Endodermal cell (in vitro differentiated cells): ENCODE measurements around the gene SLFN5. TPM values are rescaled to one million over a fixed set of nuclear protein-coding genes. Genes with fewer than 3 reads are reported as not detected.

Source experiments
- DNase-seq: peaks from one replicate; pipeline ENCODE4 v3.0.0-alpha.2; 2017
- H3K27ac ChIP-seq: 2 replicates; pipeline ENCODE4 v1.5.1; 2013; ENCODE audit warnings: mild to moderate bottlenecking, low read depth, low read length, moderate library complexity
- H3K27me3 ChIP-seq: 2 replicates; pipeline ENCODE4 v1.6.1; 2013; ENCODE audit warnings: mild to moderate bottlenecking, low read length, moderate library complexity; ENCODE audit not compliant: insufficient read depth, control insufficient read depth, poor library complexity, severe bottlenecking
- H3K36me3 ChIP-seq: 2 replicates; pipeline ENCODE4 v1.7.0; 2013; ENCODE audit warnings: mild to moderate bottlenecking, low read length, moderate library complexity; ENCODE audit not compliant: control insufficient read depth, insufficient read depth
- H3K4me1 ChIP-seq: one replicate; pipeline ENCODE4 v1.7.0; 2013; ENCODE audit warnings: low read length; ENCODE audit not compliant: control insufficient read depth, insufficient read depth
- H3K4me3 ChIP-seq: 2 replicates; pipeline ENCODE4 v1.5.1; 2013; ENCODE audit warnings: mild to moderate bottlenecking, low read length, moderate library complexity
- H3K9ac ChIP-seq: 2 replicates; pipeline ENCODE4 v1.6.1; 2013; ENCODE audit warnings: mild to moderate bottlenecking, low read length, moderate library complexity; ENCODE audit not compliant: poor library complexity, severe bottlenecking; ENCODE audit errors: extremely low read depth
- H3K9me3 ChIP-seq: 2 replicates; pipeline ENCODE4 v1.6.1; 2013; ENCODE audit warnings: mild to moderate bottlenecking, low read length, moderate library complexity; ENCODE audit not compliant: control insufficient read depth
- H3K27ac Mint-ChIP-seq: 2 replicates; pipeline ENCODE4 v1.8.0; 2020; ENCODE audit warnings: mixed read lengths
- H3K27me3 Mint-ChIP-seq: 2 replicates; pipeline ENCODE4 v1.8.0; 2021; ENCODE audit warnings: mild to moderate bottlenecking, mixed read lengths; ENCODE audit not compliant: insufficient read depth
- H3K36me3 Mint-ChIP-seq: 2 replicates; pipeline ENCODE4 v1.8.0; 2020; ENCODE audit warnings: low read depth, mixed read lengths
- H3K4me1 Mint-ChIP-seq: 2 replicates; pipeline ENCODE4 v1.8.0; 2020; ENCODE audit warnings: mixed read lengths
- H3K4me3 Mint-ChIP-seq: 2 replicates; pipeline ENCODE4 v1.8.0; 2020; ENCODE audit warnings: mild to moderate bottlenecking, moderate library complexity, mixed read lengths
- H3K9me3 Mint-ChIP-seq: 2 replicates; pipeline ENCODE4 v1.8.0; 2020; ENCODE audit warnings: mild to moderate bottlenecking, mixed read lengths
- WGBS, 2 experiments: methylation state at CpG; one replicate each; pipeline versions ENCODE4 v1.1.5 to v1.1.7; 2013; ENCODE audit warnings: missing lambda C conversion rate in 2 of 2, mixed read lengths in 1 of 2; ENCODE audit not compliant: insufficient coverage in 1 of 2, insufficient read length in 1 of 2; 5-methylcytosine and 5-hydroxymethylcytosine counted together
- total RNA-seq, 2 donors: library from RNA; stranded (reverse); fragmentation: NEBNext Ultra II Directional in 1 of 2; extraction: Animal tissue kit (Norgen Biotek cat#: 25700) in 1 of 2; gene quantifications; 2 replicates in 1 of 2; 3 replicates in 1 of 2; pipeline ENCODE4 v1.2.1, GENCODE V29; 2021
- TF ChIP-seq, protein P1 (sequence below): fragments of 200-600 bp; sonication (generic); conservative IDR thresholded peaks from 2 replicates; pipeline ENCODE4 v1.5.0; 2021; ENCODE audit warnings: antibody characterized with exemption, mild to moderate bottlenecking

Gene SLFN5
- total RNA-seq, 2 donors from 2014 or later: 12.4 TPM

DNA sequence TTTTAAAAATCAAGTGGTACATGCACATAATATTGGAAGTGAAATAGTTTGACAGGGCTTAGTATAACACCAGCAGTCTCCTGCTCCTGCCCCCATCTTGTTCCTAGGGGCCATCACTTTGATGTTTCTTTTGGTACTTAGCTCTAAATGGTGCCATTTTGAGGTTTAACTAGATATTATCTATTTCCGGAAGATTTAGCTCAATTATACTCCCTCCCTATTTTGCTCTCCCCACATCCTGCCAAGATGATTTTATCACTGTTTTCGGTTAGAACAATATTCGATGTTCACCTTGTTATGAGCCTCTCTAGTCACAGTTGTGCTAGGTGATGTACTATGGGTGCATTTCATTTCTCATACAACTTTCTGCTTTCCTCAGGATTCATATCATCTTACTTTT, 28.7 kb upstream of the SLFN5 start:
- no peaks in the 10 kb centered on the region for H3K4me1 Mint-ChIP-seq
- WGBS, 2 experiments: 93% methylated on average over 3 of the region's 3 CpGs; no CpG with 5 or more reads in 1 of the 2 experiments
- peaks cover 18% of the 10 kb centered on the region for H3K27me3 ChIP-seq
- H3K9me3 ChIP-seq: no peaks in the 10 kb centered on the region
- no peak overlapping the region for H3K27ac ChIP-seq
- no peaks in the 10 kb centered on the region for H3K36me3 Mint-ChIP-seq
- H3K4me1 ChIP-seq: no peaks in the 10 kb centered on the region
- peaks cover 13% of the 10 kb centered on the region for H3K27me3 Mint-ChIP-seq
- no peak overlapping the region for H3K4me3 ChIP-seq
- no peak for DNase-seq
- no peak overlapping the region for H3K27ac Mint-ChIP-seq
- no peaks in the 10 kb centered on the region for H3K36me3 ChIP-seq
- H3K9me3 Mint-ChIP-seq: no peaks in the 10 kb centered on the region
- TF ChIP-seq, protein P1, sequence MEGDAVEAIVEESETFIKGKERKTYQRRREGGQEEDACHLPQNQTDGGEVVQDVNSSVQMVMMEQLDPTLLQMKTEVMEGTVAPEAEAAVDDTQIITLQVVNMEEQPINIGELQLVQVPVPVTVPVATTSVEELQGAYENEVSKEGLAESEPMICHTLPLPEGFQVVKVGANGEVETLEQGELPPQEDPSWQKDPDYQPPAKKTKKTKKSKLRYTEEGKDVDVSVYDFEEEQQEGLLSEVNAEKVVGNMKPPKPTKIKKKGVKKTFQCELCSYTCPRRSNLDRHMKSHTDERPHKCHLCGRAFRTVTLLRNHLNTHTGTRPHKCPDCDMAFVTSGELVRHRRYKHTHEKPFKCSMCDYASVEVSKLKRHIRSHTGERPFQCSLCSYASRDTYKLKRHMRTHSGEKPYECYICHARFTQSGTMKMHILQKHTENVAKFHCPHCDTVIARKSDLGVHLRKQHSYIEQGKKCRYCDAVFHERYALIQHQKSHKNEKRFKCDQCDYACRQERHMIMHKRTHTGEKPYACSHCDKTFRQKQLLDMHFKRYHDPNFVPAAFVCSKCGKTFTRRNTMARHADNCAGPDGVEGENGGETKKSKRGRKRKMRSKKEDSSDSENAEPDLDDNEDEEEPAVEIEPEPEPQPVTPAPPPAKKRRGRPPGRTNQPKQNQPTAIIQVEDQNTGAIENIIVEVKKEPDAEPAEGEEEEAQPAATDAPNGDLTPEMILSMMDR: no peak
- H3K4me3 Mint-ChIP-seq: no peak overlapping the region
- no peak overlapping the region for H3K9ac ChIP-seq

DNA sequence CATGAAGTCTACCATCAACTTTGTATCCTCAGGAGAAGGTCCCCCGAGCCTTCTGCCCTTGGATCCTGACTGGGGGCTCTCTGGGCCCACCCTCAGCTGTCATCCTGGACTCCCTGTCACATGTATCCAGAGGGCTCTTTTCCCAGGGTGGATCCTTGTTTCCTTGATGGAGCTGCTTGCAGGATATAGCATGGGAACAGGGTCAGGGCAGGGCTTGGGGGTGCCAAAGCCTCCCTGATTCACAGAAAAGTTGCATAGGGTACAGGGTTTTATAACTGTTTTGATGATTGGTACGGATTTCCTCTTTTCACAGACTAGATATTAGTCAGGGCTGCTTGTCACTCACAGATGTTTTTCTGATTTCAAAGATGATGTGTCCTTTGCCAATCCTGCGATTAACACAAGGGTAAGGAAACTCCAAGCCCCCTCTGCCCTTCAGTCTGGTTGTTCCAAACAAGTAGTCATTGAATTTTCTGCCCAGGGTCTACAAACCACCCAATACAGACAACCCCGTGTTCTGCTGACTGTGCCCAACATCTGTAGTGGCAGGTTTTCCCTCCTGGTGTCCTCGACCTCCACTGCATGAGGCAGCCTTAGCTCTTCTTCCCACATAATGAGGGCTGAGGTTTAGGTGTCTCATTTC, 28.1 kb upstream of the SLFN5 start:
- TF ChIP-seq, protein P1: peak; percentile 11
- no peak overlapping the region for H3K4me3 ChIP-seq
- Mint-ChIP-seq H3K27ac (no peak overlapping the region), H3K27me3 (peaks cover 11% of the 10 kb centered on the region), H3K9me3 (no peaks in the 10 kb centered on the region), H3K4me1 (no peaks in the 10 kb centered on the region), H3K4me3 (no peak overlapping the region), H3K36me3 (no peaks in the 10 kb centered on the region)
- no peak for DNase-seq
- no peaks in the 10 kb centered on the region for H3K36me3 ChIP-seq
- no peaks in the 10 kb centered on the region for H3K9me3 ChIP-seq
- 78 to 100% methylated on average over 1 to 4 of the region's 5 CpGs for WGBS, 2 experiments
- H3K27ac ChIP-seq: no peak overlapping the region
- peaks cover 12% of the 10 kb centered on the region for H3K27me3 ChIP-seq
- no peak overlapping the region for H3K9ac ChIP-seq
- no peaks in the 10 kb centered on the region for H3K4me1 ChIP-seq

DNA sequence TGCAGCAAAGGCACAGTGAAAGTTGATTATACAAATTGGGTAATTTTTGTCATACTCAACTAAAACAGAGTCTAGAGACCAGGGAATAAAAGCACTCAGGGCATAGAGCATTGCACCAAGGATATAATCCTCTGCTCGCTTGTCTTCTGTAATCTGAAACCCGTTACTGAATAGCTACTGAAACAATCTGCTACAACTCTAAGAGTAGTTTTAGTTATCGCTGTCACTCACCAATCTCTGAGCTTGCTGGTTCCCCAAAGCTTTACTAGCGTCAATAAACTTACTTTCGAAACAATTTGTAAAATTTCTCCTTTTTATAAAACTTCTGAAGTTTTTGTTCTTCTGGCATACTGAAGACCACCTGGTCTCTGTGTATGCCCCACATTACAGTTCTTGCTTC, 25.8 kb upstream of the SLFN5 start:
- TF ChIP-seq, protein P1: no peak
- no peak overlapping the region for H3K27ac ChIP-seq
- H3K27me3 Mint-ChIP-seq: peaks cover 4% of the 10 kb centered on the region
- no peak overlapping the region for H3K4me3 ChIP-seq
- H3K27me3 ChIP-seq: peaks cover 6% of the 10 kb centered on the region
- no peak for DNase-seq
- no peak overlapping the region for H3K9ac ChIP-seq
- no peaks in the 10 kb centered on the region for H3K4me1 ChIP-seq
- H3K4me1 Mint-ChIP-seq: no peaks in the 10 kb centered on the region
- no peaks in the 10 kb centered on the region for H3K36me3 Mint-ChIP-seq
- no peak overlapping the region for H3K27ac Mint-ChIP-seq
- no peaks in the 10 kb centered on the region for H3K36me3 ChIP-seq
- no peaks in the 10 kb centered on the region for H3K9me3 Mint-ChIP-seq
- no peaks in the 10 kb centered on the region for H3K9me3 ChIP-seq
- 83 to 88% methylated on average over 5 of the region's 5 CpGs for WGBS, 2 experiments
- no peak overlapping the region for H3K4me3 Mint-ChIP-seq
